Measurements from ENCODE around the gene ULBP2.

Gene ULBP2

GRCh38 chr6:149995971-149996370 is 54.2 kb downstream of the ULBP2 start:
- CTCF ChIA-PET: interaction anchor here (1.6 kb wide), 1 partner anchor 21 kb away, joined by 4 read pairs; no protein-coding TSS in a partner anchor
- POLR2A ChIA-PET: no interaction called here
- DNase-seq (ENCODE audit: extremely low spot score): no peak
- TF ChIP-seq CTCF (IDR thresholded peaks at IDR 0.05; ENCODE audit: control extremely low read depth, extremely low read depth, low read depth, missing control alignments): no peak
